CD8-positive, alpha-beta memory T cell (primary cell): ENCODE data around the gene SLC6A11. TPM values are rescaled to one million over a fixed set of nuclear protein-coding genes. Genes with fewer than 3 reads are reported as not detected.

Experiments
- CTCF ChIA-PET: fragments of 350-600 bp; sonication (Branson Sonifier 250); formaldehyde crosslinking; loops from one replicate; lab custom pipeline; 2021; ENCODE audit warnings: antibody characterized with exemption; lab: Charles Lee
- POLR2A ChIA-PET: fragments of 350-600 bp; sonication (Branson Sonifier 250); formaldehyde crosslinking; loops from one replicate; lab custom pipeline; 2021; ENCODE audit warnings: antibody characterized with exemption; lab: Charles Lee
- DNase-seq, 5 donors: peaks; one replicate each; pipeline versions ENCODE4 v3.0.0 to v3.0.0-alpha.2; 2020 to 2022; ENCODE audit warnings: mixed read lengths in 1 of 5
- H3K27ac ChIP-seq: one replicate; pipeline ENCODE4 v1.7.0; 2013; ENCODE audit warnings: low read depth, mild to moderate bottlenecking, low read length, moderate library complexity
- H3K27me3 ChIP-seq: 2 replicates; pipeline ENCODE4 v1.7.0; 2013; ENCODE audit warnings: low read length, mild to moderate bottlenecking; ENCODE audit not compliant: insufficient read depth, poor library complexity, severe bottlenecking
- H3K36me3 ChIP-seq: 2 replicates; pipeline ENCODE4 v1.7.0; 2013; ENCODE audit warnings: mild to moderate bottlenecking, low read length, moderate library complexity; ENCODE audit not compliant: insufficient read depth
- H3K4me1 ChIP-seq: 2 replicates; pipeline ENCODE4 v1.7.0; 2013; ENCODE audit warnings: mild to moderate bottlenecking, low read length, moderate library complexity; ENCODE audit not compliant: insufficient read depth
- H3K4me3 ChIP-seq: 2 replicates; pipeline ENCODE4 v1.7.0; 2013; ENCODE audit warnings: mild to moderate bottlenecking, low read length
- H3K9me3 ChIP-seq: 2 replicates; pipeline ENCODE4 v1.7.0; 2013; ENCODE audit warnings: mild to moderate bottlenecking, low read length
- H3K27ac Mint-ChIP-seq, 8 donors: one replicate each; pipeline ENCODE4 v1.8.0; 2020 to 2021; ENCODE audit warnings: mixed read lengths in 8 of 8, mild to moderate bottlenecking in 6 of 8, inconsistent platforms in 3 of 8, moderate library complexity in 3 of 8
- H3K27me3 Mint-ChIP-seq, 2 donors: one replicate each; pipeline ENCODE4 v1.8.0; 2020 to 2021; ENCODE audit warnings: mixed read lengths in 2 of 2, mild to moderate bottlenecking in 1 of 2, moderate library complexity in 1 of 2
- H3K36me3 Mint-ChIP-seq, 3 donors: one replicate each; pipeline ENCODE4 v1.8.0; 2020 to 2021; ENCODE audit warnings: mixed read lengths in 3 of 3, inconsistent platforms in 1 of 3, mild to moderate bottlenecking in 1 of 3
- H3K4me1 Mint-ChIP-seq, 3 donors: one replicate each; pipeline ENCODE4 v1.8.0; 2020 to 2021; ENCODE audit warnings: mixed read lengths in 3 of 3, inconsistent platforms in 1 of 3, mild to moderate bottlenecking in 1 of 3
- H3K4me3 Mint-ChIP-seq, 7 donors: one replicate each; pipeline ENCODE4 v1.8.0; 2020 to 2021; ENCODE audit warnings: mixed read lengths in 7 of 7, mild to moderate bottlenecking in 6 of 7, moderate library complexity in 4 of 7, inconsistent platforms in 2 of 7
- H3K9me3 Mint-ChIP-seq, 5 donors: one replicate each; pipeline ENCODE4 v1.8.0; 2020 to 2022; ENCODE audit warnings: mixed read lengths in 5 of 5, mild to moderate bottlenecking in 3 of 5, moderate library complexity in 2 of 5, inconsistent platforms in 1 of 5
- polyA plus RNA-seq: library from polyadenylated mRNA; unstranded; fragments of 300-500 nt; fragmentation: Illumina TruSeq; gene quantifications from one replicate; pipeline ENCODE4 v1.2.3, GENCODE V29; 2021
- total RNA-seq, 2 experiments: library from RNA; stranded (reverse); gene quantifications; one replicate each; pipeline ENCODE4 v1.2.3, GENCODE V29; 2021

SLC6A11 gene
- total and polyA plus RNA-seq, 3 experiments from 2014 or later: not detected

DNA sequence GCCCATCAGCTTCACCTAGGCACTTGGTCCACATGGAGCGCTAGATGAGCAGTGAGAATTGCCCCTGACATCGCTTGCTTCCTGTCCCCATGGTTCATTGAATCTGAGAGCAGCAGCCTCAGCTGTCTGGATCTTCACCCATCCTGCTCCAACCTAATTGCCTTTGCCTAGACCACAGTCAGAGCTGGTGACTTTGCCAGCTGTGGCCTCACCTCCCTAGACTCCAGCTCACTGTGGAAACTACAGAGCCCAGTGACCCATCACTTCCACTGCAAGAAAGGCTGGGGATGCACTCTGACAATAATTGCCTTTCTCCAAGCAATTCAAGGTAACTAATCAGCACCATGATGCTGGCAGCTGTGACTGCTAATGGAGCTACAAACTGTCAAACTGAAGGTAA lies 145.9 kb downstream of the SLC6A11 start:
- ChIA-PET CTCF (no interaction called here), POLR2A (no interaction called here)
- Mint-ChIP-seq H3K9me3 (peaks cover 0 to 3% (median 0%) of the 10 kb centered on the region in 5 donors), H3K4me1 (no peaks in the 10 kb centered on the region), H3K36me3 (no peaks in the 10 kb centered on the region), H3K27ac (no peak overlapping the region), H3K4me3 (no peak overlapping the region), H3K27me3 (peaks cover 0 to 30% of the 10 kb centered on the region in 2 donors)
- no peaks in the 10 kb centered on the region for H3K4me1 ChIP-seq
- no peaks in the 10 kb centered on the region for H3K36me3 ChIP-seq
- H3K27me3 ChIP-seq: no peaks in the 10 kb centered on the region
- DNase-seq: no peak
- no peaks in the 10 kb centered on the region for H3K9me3 ChIP-seq
- no peak overlapping the region for H3K4me3 ChIP-seq
- no peak overlapping the region for H3K27ac ChIP-seq

DNA sequence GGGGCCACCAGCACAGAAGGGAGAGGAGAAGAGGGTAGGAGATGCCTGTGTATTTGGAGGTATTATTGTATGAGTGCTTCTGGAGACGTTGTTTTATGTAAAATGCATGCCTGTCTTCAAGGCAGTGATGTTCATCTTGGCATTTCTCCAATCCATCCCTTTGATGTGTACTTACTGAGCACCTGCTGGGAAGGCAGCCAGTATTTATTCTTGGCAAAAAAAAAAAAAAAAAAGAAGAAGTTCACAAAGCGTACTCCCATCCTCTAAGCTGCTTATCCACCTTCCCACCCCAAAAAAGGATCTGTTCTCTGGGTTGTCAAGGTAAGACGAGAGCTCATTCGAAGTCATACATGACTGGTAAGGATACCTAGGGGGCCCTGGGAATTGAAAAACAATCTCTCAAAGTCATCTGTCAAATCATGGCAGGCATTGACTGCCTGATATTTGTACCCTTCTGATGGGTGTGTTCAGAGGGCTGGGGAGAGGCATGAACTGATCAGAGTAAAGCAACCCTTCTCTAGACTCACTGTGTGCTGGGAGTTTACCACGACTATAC lies 146.5 kb downstream of the SLC6A11 start:
- Histone ChIP-seq H3K36me3 (no peaks in the 10 kb centered on the region), H3K27ac (no peak overlapping the region), H3K9me3 (no peaks in the 10 kb centered on the region), H3K4me1 (no peaks in the 10 kb centered on the region), H3K4me3 (no peak overlapping the region), H3K27me3 (no peaks in the 10 kb centered on the region)
- ChIA-PET CTCF (no interaction called here), POLR2A (no interaction called here)
- H3K4me1 Mint-ChIP-seq: no peaks in the 10 kb centered on the region
- DNase-seq: no peak
- peaks cover 0 to 2% (median 0%) of the 10 kb centered on the region in 5 donors for H3K9me3 Mint-ChIP-seq
- H3K27ac Mint-ChIP-seq: no peak overlapping the region
- H3K4me3 Mint-ChIP-seq: no peak overlapping the region
- no peaks in the 10 kb centered on the region for H3K36me3 Mint-ChIP-seq
- peaks cover 0 to 30% of the 10 kb centered on the region in 2 donors for H3K27me3 Mint-ChIP-seq

DNA sequence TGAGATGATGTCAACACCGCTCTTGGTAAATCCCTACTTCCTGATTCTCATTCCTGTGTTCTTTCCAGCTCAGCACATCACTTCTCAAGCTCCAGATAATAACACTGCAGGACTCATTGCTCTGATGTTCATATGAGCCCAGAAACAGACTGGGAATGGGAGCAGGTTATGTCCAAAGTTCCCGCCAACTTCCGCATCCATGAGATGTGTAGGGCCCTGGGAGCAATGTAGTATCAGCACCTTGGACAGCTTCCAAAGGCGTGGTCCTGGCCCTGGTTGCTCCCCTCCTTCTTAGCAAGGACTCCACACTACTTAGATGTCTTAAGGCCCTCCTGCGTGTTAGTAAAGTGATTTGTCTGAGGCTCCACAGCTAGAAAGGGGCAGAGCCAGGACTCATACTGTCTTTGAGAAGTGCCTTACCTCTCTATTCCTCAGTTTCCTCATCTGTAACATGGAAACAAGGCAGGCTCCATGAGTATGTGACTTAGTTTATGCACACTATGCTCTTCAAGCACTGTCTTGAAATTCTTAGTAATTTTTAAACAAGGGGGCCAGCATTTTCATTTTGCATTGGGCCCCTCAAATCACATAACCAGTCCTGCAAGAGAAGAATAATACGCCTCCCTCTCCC lies 148.6 kb downstream of the SLC6A11 start:
- H3K36me3 Mint-ChIP-seq: no peaks in the 10 kb centered on the region
- no peaks in the 10 kb centered on the region for H3K4me1 Mint-ChIP-seq
- H3K27ac ChIP-seq: no peak overlapping the region
- CTCF ChIA-PET: no interaction called here
- POLR2A ChIA-PET: no interaction called here
- peaks cover 0 to 35% of the 10 kb centered on the region in 2 donors for H3K27me3 Mint-ChIP-seq
- H3K36me3 ChIP-seq: no peaks in the 10 kb centered on the region
- no peak overlapping the region for H3K4me3 ChIP-seq
- no peaks in the 10 kb centered on the region for H3K4me1 ChIP-seq
- DNase-seq: no peak
- no peaks in the 10 kb centered on the region for H3K27me3 ChIP-seq
- H3K27ac Mint-ChIP-seq: no peak overlapping the region
- H3K4me3 Mint-ChIP-seq: no peak overlapping the region
- H3K9me3 Mint-ChIP-seq: peaks cover 0 to 2% (median 0%) of the 10 kb centered on the region in 5 donors
- no peaks in the 10 kb centered on the region for H3K9me3 ChIP-seq

DNA sequence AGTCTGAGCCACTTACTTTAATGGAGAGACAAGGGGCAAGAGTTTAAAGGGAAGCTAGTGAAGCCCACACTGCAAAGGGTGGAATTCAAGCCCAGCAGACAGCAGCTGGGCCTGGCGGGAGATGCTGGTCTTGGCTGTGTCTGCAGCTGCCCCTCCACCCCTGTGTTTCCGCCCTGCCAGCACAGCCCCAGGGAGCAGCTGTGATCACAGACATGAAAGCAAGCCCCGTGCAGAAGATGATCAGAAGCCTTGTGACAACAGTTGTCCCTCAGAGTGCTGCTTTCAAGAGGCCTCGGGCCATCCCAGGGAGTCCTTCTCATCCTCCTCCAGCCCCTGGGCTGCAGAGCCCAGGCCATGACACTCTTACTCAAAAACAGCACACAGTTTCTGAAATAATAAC lies 152.4 kb downstream of the SLC6A11 start:
- CTCF ChIA-PET: no interaction called here
- Mint-ChIP-seq H3K9me3 (no peaks in the 10 kb centered on the region), H3K4me1 (no peaks in the 10 kb centered on the region), H3K36me3 (no peaks in the 10 kb centered on the region), H3K27me3 (peaks cover 16 to 31% of the 10 kb centered on the region in 2 donors), H3K27ac (peak overlapping the region in 1 of 8 donors; percentile 72), H3K4me3 (no peak overlapping the region)
- Histone ChIP-seq H3K4me3 (no peak overlapping the region), H3K4me1 (no peaks in the 10 kb centered on the region), H3K36me3 (no peaks in the 10 kb centered on the region), H3K27ac (no peak overlapping the region), H3K9me3 (no peaks in the 10 kb centered on the region), H3K27me3 (no peaks in the 10 kb centered on the region)
- POLR2A ChIA-PET: no interaction called here
- DNase-seq: no peak

DNA sequence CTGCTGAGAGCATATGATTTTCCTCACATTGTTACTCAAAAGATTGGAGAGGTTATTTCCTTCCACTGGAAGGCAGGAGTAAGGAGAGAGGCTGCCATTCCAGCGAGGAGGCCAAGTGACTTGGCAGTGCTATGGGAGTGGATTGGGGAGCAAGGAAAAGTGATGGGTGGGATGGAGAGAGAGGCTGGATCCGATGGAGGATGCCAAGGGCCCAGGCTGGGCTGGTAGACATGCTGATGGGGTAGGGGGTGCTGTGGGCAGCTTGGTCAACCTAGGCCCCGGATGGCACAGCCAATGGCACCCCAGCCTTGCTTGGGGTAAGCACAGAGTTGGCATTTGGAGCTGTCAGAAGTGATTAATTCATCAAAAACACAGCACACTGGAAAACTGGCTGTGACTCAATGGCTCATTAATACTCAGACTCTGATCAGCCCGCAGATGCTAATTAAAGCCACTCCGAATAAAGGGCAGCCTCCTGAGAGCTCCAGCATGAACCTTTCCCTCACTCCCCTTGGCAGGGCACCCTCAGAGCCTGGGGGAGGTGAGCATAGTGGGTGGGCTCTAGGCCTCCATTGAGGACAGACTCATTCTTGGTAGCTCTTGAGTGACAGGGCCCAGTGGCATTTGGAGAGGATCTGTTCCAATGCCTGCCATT lies 154.4 kb downstream of the SLC6A11 start:
- Mint-ChIP-seq H3K9me3 (peaks cover 0 to 2% (median 0%) of the 10 kb centered on the region in 5 donors), H3K36me3 (no peaks in the 10 kb centered on the region), H3K4me3 (no peak overlapping the region), H3K4me1 (no peaks in the 10 kb centered on the region), H3K27me3 (peaks cover 21 to 34% of the 10 kb centered on the region in 2 donors), H3K27ac (no peak overlapping the region)
- H3K36me3 ChIP-seq: no peaks in the 10 kb centered on the region
- DNase-seq: no peak
- no peaks in the 10 kb centered on the region for H3K9me3 ChIP-seq
- ChIA-PET CTCF (no interaction called here), POLR2A (no interaction called here)
- H3K27ac ChIP-seq: no peak overlapping the region
- no peak overlapping the region for H3K4me3 ChIP-seq
- no peaks in the 10 kb centered on the region for H3K4me1 ChIP-seq
- no peaks in the 10 kb centered on the region for H3K27me3 ChIP-seq

DNA sequence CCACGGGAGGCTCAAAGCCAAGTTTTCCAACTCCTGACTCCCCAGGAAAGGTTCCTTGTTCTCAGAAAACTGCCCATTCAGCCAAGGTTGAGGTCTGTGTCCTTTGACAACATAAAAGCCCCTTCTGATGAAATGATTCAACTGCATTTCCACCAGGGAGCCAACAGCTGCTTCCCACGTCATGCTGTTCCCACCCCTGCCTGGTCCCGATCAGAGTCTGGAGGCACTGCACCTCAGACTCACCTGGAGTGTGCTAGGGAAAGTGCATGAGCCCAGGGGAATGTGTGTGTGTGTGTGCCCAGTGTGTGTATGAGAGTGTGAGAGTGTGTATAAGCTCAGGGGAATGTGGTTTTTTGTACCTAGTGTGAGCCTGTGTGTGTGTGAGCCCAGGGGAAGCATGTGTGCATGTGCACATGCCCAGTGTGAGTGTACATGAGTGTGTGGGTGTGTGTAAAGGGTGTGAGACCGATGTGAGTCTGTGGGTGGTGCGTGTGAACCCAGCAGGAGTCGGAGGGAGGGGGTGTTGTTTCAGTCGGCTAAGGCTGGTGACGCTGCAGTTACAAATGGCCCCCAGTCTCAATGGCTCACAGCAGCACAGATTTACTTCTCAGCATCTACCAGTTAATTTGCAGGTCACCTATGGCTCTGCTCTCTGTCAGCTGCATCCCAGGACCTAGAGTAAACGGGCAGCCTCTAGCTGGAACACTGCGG lies 156.2 kb downstream of the SLC6A11 start:
- no peak for DNase-seq
- ChIA-PET POLR2A (no interaction called here), CTCF (no interaction called here)
- Mint-ChIP-seq H3K4me3 (no peak overlapping the region), H3K27ac (peak overlapping the region in 1 of 8 donors; percentile 61), H3K36me3 (no peaks in the 10 kb centered on the region), H3K4me1 (no peaks in the 10 kb centered on the region), H3K27me3 (peaks cover 26% of the 10 kb centered on the region in 2 donors), H3K9me3 (peaks cover 0 to 8% (median 0%) of the 10 kb centered on the region in 5 donors)
- Histone ChIP-seq H3K4me1 (no peaks in the 10 kb centered on the region), H3K36me3 (no peaks in the 10 kb centered on the region), H3K27me3 (no peaks in the 10 kb centered on the region), H3K9me3 (no peaks in the 10 kb centered on the region), H3K27ac (no peak overlapping the region), H3K4me3 (no peak overlapping the region)

DNA sequence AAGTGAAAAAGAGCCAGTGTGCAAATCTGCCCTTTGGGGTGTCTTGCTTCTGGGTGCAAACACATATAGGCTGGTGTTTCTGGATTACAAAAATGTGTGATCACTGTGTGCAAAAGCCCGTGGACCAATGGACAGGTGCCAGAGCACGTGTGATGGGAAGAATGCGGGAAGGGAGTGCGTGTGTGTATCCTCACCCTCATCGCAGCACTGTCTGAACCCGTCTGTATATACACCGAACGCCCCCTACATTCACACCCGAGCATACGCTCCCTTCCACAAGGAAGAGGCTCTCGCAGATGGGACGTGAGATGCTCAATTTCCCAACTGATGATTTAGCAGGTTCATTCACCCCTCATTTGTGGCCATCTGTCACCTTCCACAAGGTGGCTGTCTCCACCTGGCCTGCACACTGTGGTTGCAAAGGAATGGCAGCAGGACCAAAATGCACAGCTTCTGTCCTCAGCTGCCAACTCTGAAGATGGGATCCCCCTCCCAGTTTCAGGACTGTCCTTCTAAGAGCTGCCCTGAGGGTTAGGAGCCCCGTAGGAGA lies 157.1 kb downstream of the SLC6A11 start:
- no peak overlapping the region for H3K4me3 Mint-ChIP-seq
- ChIA-PET CTCF (no interaction called here), POLR2A (no interaction called here)
- H3K36me3 Mint-ChIP-seq: no peaks in the 10 kb centered on the region
- no peaks in the 10 kb centered on the region for H3K36me3 ChIP-seq
- peaks cover 0 to 8% (median 0%) of the 10 kb centered on the region in 5 donors for H3K9me3 Mint-ChIP-seq
- no peaks in the 10 kb centered on the region for H3K4me1 ChIP-seq
- H3K4me3 ChIP-seq: no peak overlapping the region
- H3K27ac Mint-ChIP-seq: no peak overlapping the region
- no peaks in the 10 kb centered on the region for H3K9me3 ChIP-seq
- H3K27me3 Mint-ChIP-seq: peaks cover 26% of the 10 kb centered on the region in 2 donors
- no peaks in the 10 kb centered on the region for H3K4me1 Mint-ChIP-seq
- DNase-seq: no peak
- H3K27me3 ChIP-seq: no peaks in the 10 kb centered on the region
- no peak overlapping the region for H3K27ac ChIP-seq

DNA sequence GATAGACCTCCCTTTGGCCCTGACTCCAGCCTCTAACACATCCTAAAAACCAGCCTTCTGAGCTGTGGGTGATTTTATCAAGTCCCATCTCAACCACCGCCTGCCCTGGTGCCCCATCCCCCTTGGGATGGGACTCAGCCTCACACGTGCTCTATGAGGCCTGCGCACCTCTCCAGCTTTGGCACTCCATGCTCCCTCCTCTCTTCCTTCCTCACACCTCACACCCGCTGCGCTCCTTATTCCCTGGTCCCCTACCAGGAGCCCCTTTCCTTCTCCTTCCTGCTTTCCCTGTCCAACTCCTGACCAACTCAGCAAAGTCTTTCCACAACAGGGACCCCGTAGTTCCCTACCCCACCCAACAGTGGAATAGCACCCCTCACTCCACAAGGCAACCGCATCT lies 158.1 kb downstream of the SLC6A11 start:
- no peaks in the 10 kb centered on the region for H3K9me3 ChIP-seq
- CTCF ChIA-PET: no interaction called here

More for the DNA sequence above, 158.1 kb downstream of the SLC6A11 start:
- H3K4me3 ChIP-seq: no peak overlapping the region
- POLR2A ChIA-PET: no interaction called here
- no peaks in the 10 kb centered on the region for H3K27me3 ChIP-seq
- Mint-ChIP-seq H3K27ac (no peak overlapping the region), H3K4me3 (no peak overlapping the region), H3K4me1 (no peaks in the 10 kb centered on the region), H3K27me3 (peaks cover 25 to 29% of the 10 kb centered on the region in 2 donors), H3K36me3 (no peaks in the 10 kb centered on the region), H3K9me3 (peaks cover 0 to 8% (median 0%) of the 10 kb centered on the region in 5 donors)
- no peaks in the 10 kb centered on the region for H3K36me3 ChIP-seq
- no peak for DNase-seq
- no peak overlapping the region for H3K27ac ChIP-seq
- H3K4me1 ChIP-seq: no peaks in the 10 kb centered on the region
